Glomerular visceral epithelial cell (primary cell): ENCODE data around the gene DHX34.
"Not testable (repeated sequence)": the region's sequence is repeated elsewhere in the genome, so short reads cannot be mapped to it uniquely, and the experiment has no call there.

Experiments
- DNase-seq: peaks from one replicate; pipeline ENCODE4 v3.0.0-alpha.2; 2016; ENCODE audit errors: extremely low spot score

DHX34 gene

GRCh38 chr19:47323872-47324271 lies 25.2 kb upstream of the DHX34 start:
- no peak for DNase-seq

- no peak for DNase-seq
These were observed 24.6 kb upstream of the DHX34 start for GRCh38 chr19:47324502-47324901.

- no peak for DNase-seq
These were observed 18.6 kb upstream of the DHX34 start for GRCh38 chr19:47330466-47330869.

GRCh38 chr19:47331490-47331889 lies 17.6 kb upstream of the DHX34 start:
- DNase-seq, result no peak

- no peak for DNase-seq
These were observed 17.1 kb upstream of the DHX34 start, which contains the start of gene C5AR2 for GRCh38 chr19:47331931-47332547. Gene C5AR2 (plus strand): TSS chr19:47332175. CDS start chr19:47340800, 8,625 bp downstream.

GRCh38 chr19:47336765-47337718 lies 12.1 kb upstream of the DHX34 start:
- not testable (repeated sequence) for DNase-seq

GRCh38 chr19:47339196-47339880 lies 9.8 kb upstream of the DHX34 start:
- DNase-seq, result no peak

GRCh38 chr19:47340477-47341208 lies 8.5 kb upstream of the DHX34 start:
- no peak for DNase-seq

- no peak for DNase-seq
These were observed 7.4 kb upstream of the DHX34 start for GRCh38 chr19:47341734-47342133.

GRCh38 chr19:47343194-47343802 lies 5.8 kb upstream of the DHX34 start:
- DNase-seq, result no peak

- no peak for DNase-seq
These were observed 4.7 kb upstream of the DHX34 start for GRCh38 chr19:47344425-47344824.

- DNase-seq, result not testable (repeated sequence)
These were observed 3.1 kb upstream of the DHX34 start for GRCh38 chr19:47346024-47346423.

- DNase-seq, result no peak
These were observed 1.5 kb downstream of the DHX34 start for GRCh38 chr19:47350630-47351029.

- DNase-seq, result peak; percentile 42
These were observed 2.4 kb downstream of the DHX34 start for GRCh38 chr19:47351548-47351947.

- no peak for DNase-seq
These were observed 3.0 kb downstream of the DHX34 start for GRCh38 chr19:47352095-47352494.

GRCh38 chr19:47353307-47353712 lies 4.2 kb downstream of the DHX34 start:
- DNase-seq, result no peak

- DNase-seq, result no peak
These were observed 7.8 kb downstream of the DHX34 start for GRCh38 chr19:47356900-47357299.

- no peak for DNase-seq
These were observed 8.9 kb downstream of the DHX34 start for GRCh38 chr19:47357788-47358680.

GRCh38 chr19:47358936-47359335 lies 9.8 kb downstream of the DHX34 start:
- no peak for DNase-seq

GRCh38 chr19:47362321-47362720 lies 13.2 kb downstream of the DHX34 start:
- no peak for DNase-seq
